A673 (cell line): ENCODE results near the gene DDX50. TPM values are rescaled to one million over a fixed set of nuclear protein-coding genes. Genes with fewer than 3 reads are reported as not detected.

Experiments used
- BruUV-seq: library from RNA; stranded (reverse); fragments of 400-500 nt; replicated peaks from 2 replicates; lab custom pipeline; 2021; lab: Mats Ljungman, UMichigan
- CTCF ChIA-PET: fragments of 300-600 bp; sonication (Branson Sonifier 250); formaldehyde crosslinking; loops from one replicate; lab custom pipeline; 2022; ENCODE audit warnings: antibody characterized with exemption; lab: Charles Lee
- POLR2A ChIA-PET: fragments of 300-600 bp; sonication (Branson Sonifier 250); formaldehyde crosslinking; loops from one replicate; lab custom pipeline; 2022; ENCODE audit warnings: antibody characterized with exemption; ENCODE audit not compliant: low non-redundant PET; lab: Charles Lee
- DNase-seq: peaks from one replicate; pipeline ENCODE4 v3.0.0-alpha.2; 2015; ENCODE audit warnings: low spot score
- H3K27ac ChIP-seq: fragments of 200-600 bp; sonication (generic); 2 replicates; pipeline ENCODE4 v1.5.1; 2016; ENCODE audit warnings: mixed run types, low read depth, mild to moderate bottlenecking, mixed read lengths, antibody characterized with exemption, low read length; ENCODE audit not compliant: poor library complexity, severe bottlenecking
- H3K27me3 ChIP-seq: fragments of 200-600 bp; sonication (generic); replicated peaks from 2 replicates; pipeline ENCODE4 v1.6.1; 2017; ENCODE audit warnings: mixed run types, low read depth, mild to moderate bottlenecking, mixed read lengths, antibody characterized with exemption, low read length; ENCODE audit not compliant: insufficient read depth, poor library complexity
- H3K36me3 ChIP-seq: fragments of 200-600 bp; sonication (generic); 2 replicates; pipeline ENCODE4 v1.6.1; 2016; ENCODE audit warnings: mixed run types, mild to moderate bottlenecking, mixed read lengths, antibody characterized with exemption, low read length; ENCODE audit not compliant: insufficient read depth, poor library complexity, severe bottlenecking
- H3K4me1 ChIP-seq: fragments of 200-600 bp; sonication (generic); 2 replicates; pipeline ENCODE4 v1.6.1; 2017; ENCODE audit warnings: mixed run types, mild to moderate bottlenecking, mixed read lengths, antibody characterized with exemption, low read length; ENCODE audit not compliant: insufficient read depth, poor library complexity, severe bottlenecking
- H3K4me3 ChIP-seq: fragments of 200-600 bp; sonication (generic); 2 replicates; pipeline ENCODE4 v1.5.1; 2016; ENCODE audit warnings: low read depth, mixed run types, mild to moderate bottlenecking, mixed read lengths, low read length; ENCODE audit not compliant: poor library complexity, severe bottlenecking
- H3K9me3 ChIP-seq: fragments of 200-600 bp; sonication (generic); 2 replicates; pipeline ENCODE4 v1.6.1; 2016; ENCODE audit warnings: mixed run types, low read depth, mild to moderate bottlenecking, mixed read lengths, antibody characterized with exemption, low read length; ENCODE audit not compliant: poor library complexity, severe bottlenecking
- CTCF ChIP-seq: fragments of 300-800, 200-600 bp; sonication (generic); conservative IDR thresholded peaks from 2 replicates; pipeline ENCODE4 v1.5.1; 2017; ENCODE audit warnings: low read depth, mild to moderate bottlenecking, antibody characterized with exemption, low read length, moderate library complexity, mixed read lengths
- EZH2 ChIP-seq: fragments of 200-600 bp; sonication (generic); IDR thresholded peaks from 2 replicates; pipeline ENCODE4 v1.6.1; 2017; ENCODE audit warnings: borderline replicate concordance, low read depth, mild to moderate bottlenecking, mixed read lengths, antibody characterized with exemption, low read length; ENCODE audit not compliant: poor library complexity, severe bottlenecking
- intact Hi-C: fragments of 100-400 bp; cut with micrococcal nuclease; formaldehyde crosslinking; loops from one replicate; pipeline ENCODE4 v1.10.0; 2022; ENCODE audit not compliant: unreplicated experiment
- total RNA-seq: library from RNA; stranded (reverse); gene quantifications from 2 replicates; pipeline ENCODE4 v1.2.3, GENCODE V29; 2021

The DDX50 gene
- total RNA-seq, 1 experiment from 2014 or later: 46.1 TPM

DNA sequence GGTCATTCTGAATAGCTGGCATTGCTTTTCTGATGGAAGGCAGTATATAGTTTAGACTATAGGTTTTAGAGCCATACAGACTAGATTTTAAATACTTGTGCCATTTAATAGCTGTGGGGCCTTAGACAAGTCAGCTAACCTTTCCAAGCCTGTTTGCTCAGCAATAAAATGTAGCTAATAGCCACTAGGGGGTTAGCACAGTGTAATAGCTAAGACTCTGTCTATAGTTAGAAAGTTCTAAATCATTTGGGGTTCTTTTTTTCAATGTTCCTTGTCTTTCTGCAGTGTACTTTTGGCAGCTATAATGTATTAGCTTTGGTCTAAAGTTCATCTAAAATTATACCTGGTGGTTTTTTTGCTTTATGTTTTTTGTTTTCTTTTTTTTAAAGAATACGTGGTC is 80.0 kb downstream of the DDX50 start:
- H3K4me1 ChIP-seq: no peaks in the 10 kb centered on the region
- TF ChIP-seq EZH2 (no peak), CTCF (peak; percentile 33; the same call in 1 of the 2 replicates)
- no peak overlapping the region for H3K4me3 ChIP-seq
- BruUV-seq: no TSS peak
- H3K36me3 ChIP-seq: peaks cover 89% of the 10 kb centered on the region
- no peak overlapping the region for H3K27ac ChIP-seq
- no peaks in the 10 kb centered on the region for H3K27me3 ChIP-seq
- ChIA-PET POLR2A (no interaction called here), CTCF (interaction anchor here (0.7 to 1.0 kb wide), 2 partner anchors 21 to 412 kb away, joined by 3 to 4 read pairs; no protein-coding TSS in a partner anchor)
- peak; percentile 27 for DNase-seq
- intact Hi-C loops: loop anchor here (10.0 kb wide), 1 partner anchor 434 kb away; the partner anchor contains the start of gene TACR2
- H3K9me3 ChIP-seq: no peaks in the 10 kb centered on the region

DNA sequence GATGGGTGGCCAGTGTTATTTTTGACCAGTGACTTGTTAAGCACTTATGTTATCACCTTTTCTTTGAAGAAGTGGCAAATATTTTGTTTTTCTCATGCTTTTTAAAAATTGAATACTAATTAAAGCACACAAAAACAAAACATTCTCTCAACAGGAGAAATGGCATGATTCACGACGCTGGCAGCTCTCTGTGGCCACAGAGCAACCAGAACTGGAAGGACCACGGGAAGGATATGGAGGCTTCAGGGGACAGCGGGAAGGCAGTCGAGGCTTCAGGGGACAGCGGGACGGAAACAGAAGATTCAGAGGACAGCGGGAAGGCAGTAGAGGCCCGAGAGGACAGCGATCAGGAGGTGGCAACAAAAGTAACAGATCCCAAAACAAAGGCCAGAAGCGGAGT is 81.3 kb downstream of the DDX50 start:
- intact Hi-C loops: loop anchor here (10.0 kb wide), 1 partner anchor 432 kb away; the partner anchor contains the start of gene TACR2
- no peak overlapping the region for H3K27ac ChIP-seq
- DNase-seq: no peak
- no peaks in the 10 kb centered on the region for H3K9me3 ChIP-seq
- peaks cover 78% of the 10 kb centered on the region for H3K36me3 ChIP-seq
- no peaks in the 10 kb centered on the region for H3K4me1 ChIP-seq
- no TSS peak for BruUV-seq
- no peak overlapping the region for H3K4me3 ChIP-seq
- POLR2A ChIA-PET: no interaction called here
- TF ChIP-seq CTCF: no peak
- TF ChIP-seq EZH2: no peak
- no peaks in the 10 kb centered on the region for H3K27me3 ChIP-seq
- CTCF ChIA-PET: no interaction called here

DNA sequence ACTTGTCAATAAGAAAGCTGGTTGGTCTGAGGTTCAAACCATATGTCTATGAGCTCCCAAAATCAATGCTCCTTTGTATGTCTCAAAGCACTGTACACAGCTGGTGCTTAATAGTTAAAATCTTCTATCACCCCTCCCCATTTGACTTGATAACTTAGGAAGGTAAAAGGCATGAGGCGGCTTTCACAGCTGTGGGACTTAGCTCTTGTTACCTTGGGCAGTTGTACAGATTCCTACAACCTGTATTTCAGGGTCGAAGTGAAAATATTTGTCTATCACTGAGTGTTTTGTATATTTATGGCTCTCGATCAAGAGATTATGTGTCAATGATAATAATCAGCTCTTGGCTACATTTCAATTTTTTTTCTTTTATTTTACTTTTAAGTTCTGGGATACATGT is 86.5 kb downstream of the DDX50 start:
- no peak for TF ChIP-seq EZH2
- no peak for TF ChIP-seq CTCF
- no TSS peak for BruUV-seq
- H3K36me3 ChIP-seq: peaks cover 29% of the 10 kb centered on the region
- H3K9me3 ChIP-seq: no peaks in the 10 kb centered on the region
- DNase-seq: no peak
- POLR2A ChIA-PET: interaction anchor here (0.6 to 0.7 kb wide), 2 partner anchors 36 to 250 kb away, joined by 3 to 4 read pairs; no protein-coding TSS in a partner anchor
- peaks cover 8% of the 10 kb centered on the region for H3K4me1 ChIP-seq
- CTCF ChIA-PET: no interaction called here
- no peak overlapping the region for H3K27ac ChIP-seq
- no peaks in the 10 kb centered on the region for H3K27me3 ChIP-seq
- H3K4me3 ChIP-seq: no peak overlapping the region
- intact Hi-C loops: loop anchor here (10.0 kb wide), 1 partner anchor 427 kb away; the partner anchor contains the start of gene TACR2
